Activated CD8-positive, alpha-beta T cell treated with anti-CD3 and anti-CD28 coated beads for 36 hours (primary cell): ENCODE results near the gene ANKRD10. TPM values are rescaled to one million over a fixed set of nuclear protein-coding genes. Genes with fewer than 3 reads are reported as not detected.

Experiments used
- ATAC-seq: fragments of 200-7000 bp; cut with Tn5 transposase; one replicate; pipeline ENCODE4 v1.10.0; 2021; ENCODE audit warnings: mild to moderate bottlenecking, moderate library complexity
- CTCF ChIA-PET: fragments of 350-600 bp; sonication (Branson Sonifier 250); formaldehyde crosslinking; loops from one replicate; lab custom pipeline; 2021; ENCODE audit warnings: antibody characterized with exemption; lab: Charles Lee
- POLR2A ChIA-PET: fragments of 350-600 bp; sonication (Branson Sonifier 250); formaldehyde crosslinking; loops from one replicate; lab custom pipeline; 2021; ENCODE audit warnings: antibody characterized with exemption; lab: Charles Lee
- DNase-seq: peaks from one replicate; pipeline ENCODE4 v3.0.0-alpha.2; 2020
- H3K27ac Mint-ChIP-seq: one replicate; pipeline ENCODE4 v1.8.0; 2021; ENCODE audit warnings: mild to moderate bottlenecking, mixed read lengths
- H3K27me3 Mint-ChIP-seq: one replicate; pipeline ENCODE4 v1.8.0; 2021; ENCODE audit warnings: mixed read lengths
- H3K36me3 Mint-ChIP-seq: one replicate; pipeline ENCODE4 v1.8.0; 2021; ENCODE audit warnings: low read depth, mixed read lengths
- H3K4me1 Mint-ChIP-seq: one replicate; pipeline ENCODE4 v1.8.0; 2021; ENCODE audit warnings: low read depth, mixed read lengths
- H3K4me3 Mint-ChIP-seq: one replicate; pipeline ENCODE4 v1.8.0; 2021; ENCODE audit warnings: mild to moderate bottlenecking, moderate library complexity, mixed read lengths
- H3K9me3 Mint-ChIP-seq: one replicate; pipeline ENCODE4 v1.8.0; 2021; ENCODE audit warnings: mixed read lengths
- intact Hi-C: fragments of 100-400 bp; cut with micrococcal nuclease; formaldehyde crosslinking; loops from one replicate; pipeline ENCODE4 v1.10.0; 2022
- total RNA-seq, 2 experiments: library from RNA; stranded (reverse); gene quantifications; one replicate each; pipeline ENCODE4 v1.2.3, GENCODE V29; 2021
- TF ChIP-seq, protein P1 (sequence below): fragments of 200-600 bp; IDR thresholded peaks from one replicate; pipeline ENCODE4 v1.8.0; 2022; ENCODE audit warnings: antibody characterized with exemption, mild to moderate bottlenecking

Gene ANKRD10
- total RNA-seq, 2 experiments from 2014 or later, result 81.6 to 86.1 TPM

- no peak overlapping the region for H3K4me3 Mint-ChIP-seq
- TF ChIP-seq, protein P1, sequence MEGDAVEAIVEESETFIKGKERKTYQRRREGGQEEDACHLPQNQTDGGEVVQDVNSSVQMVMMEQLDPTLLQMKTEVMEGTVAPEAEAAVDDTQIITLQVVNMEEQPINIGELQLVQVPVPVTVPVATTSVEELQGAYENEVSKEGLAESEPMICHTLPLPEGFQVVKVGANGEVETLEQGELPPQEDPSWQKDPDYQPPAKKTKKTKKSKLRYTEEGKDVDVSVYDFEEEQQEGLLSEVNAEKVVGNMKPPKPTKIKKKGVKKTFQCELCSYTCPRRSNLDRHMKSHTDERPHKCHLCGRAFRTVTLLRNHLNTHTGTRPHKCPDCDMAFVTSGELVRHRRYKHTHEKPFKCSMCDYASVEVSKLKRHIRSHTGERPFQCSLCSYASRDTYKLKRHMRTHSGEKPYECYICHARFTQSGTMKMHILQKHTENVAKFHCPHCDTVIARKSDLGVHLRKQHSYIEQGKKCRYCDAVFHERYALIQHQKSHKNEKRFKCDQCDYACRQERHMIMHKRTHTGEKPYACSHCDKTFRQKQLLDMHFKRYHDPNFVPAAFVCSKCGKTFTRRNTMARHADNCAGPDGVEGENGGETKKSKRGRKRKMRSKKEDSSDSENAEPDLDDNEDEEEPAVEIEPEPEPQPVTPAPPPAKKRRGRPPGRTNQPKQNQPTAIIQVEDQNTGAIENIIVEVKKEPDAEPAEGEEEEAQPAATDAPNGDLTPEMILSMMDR, result no peak
- CTCF ChIA-PET, result no interaction called here
Measured at GRCh38 chr13:110872034-110872767, 42.7 kb downstream of the ANKRD10 start.

GRCh38 chr13:110869805-110870706 lies 44.8 kb downstream of the ANKRD10 start:
- peak; percentile 57 for ATAC-seq
- H3K27me3 Mint-ChIP-seq, result peaks cover 42% of the 10 kb centered on the region

More at GRCh38 chr13:110872034-110872767, 42.7 kb downstream of the ANKRD10 start:
- Mint-ChIP-seq H3K27me3 (peaks cover 29% of the 10 kb centered on the region), H3K4me1 (peaks cover 13% of the 10 kb centered on the region), H3K36me3 (no peaks in the 10 kb centered on the region), H3K27ac (no peak overlapping the region), H3K9me3 (no peaks in the 10 kb centered on the region)
- POLR2A ChIA-PET, result no interaction called here
- no peak for ATAC-seq
- no peak for DNase-seq
- intact Hi-C loops, result no loop called here

GRCh38 chr13:110869231-110869804 lies 45.6 kb downstream of the ANKRD10 start:
- no peak overlapping the region for H3K4me3 Mint-ChIP-seq
- peaks cover 45% of the 10 kb centered on the region for H3K27me3 Mint-ChIP-seq
- no peak overlapping the region for H3K27ac Mint-ChIP-seq
- no peaks in the 10 kb centered on the region for H3K36me3 Mint-ChIP-seq
- DNase-seq, result no peak
- peaks cover 6% of the 10 kb centered on the region for H3K4me1 Mint-ChIP-seq
- no peaks in the 10 kb centered on the region for H3K9me3 Mint-ChIP-seq
- ATAC-seq, result no peak
- intact Hi-C loops, result no loop called here
- TF ChIP-seq, protein P1, result no peak
- ChIA-PET CTCF (no interaction called here), POLR2A (interaction anchor here (0.6 kb wide), 1 partner anchor 35 kb away, joined by 3 read pairs; no protein-coding TSS in a partner anchor)

More at GRCh38 chr13:110869805-110870706, 44.8 kb downstream of the ANKRD10 start:
- CTCF ChIA-PET, result no interaction called here
- Mint-ChIP-seq H3K4me3 (no peak overlapping the region), H3K9me3 (no peaks in the 10 kb centered on the region), H3K27ac (no peak overlapping the region), H3K4me1 (peaks cover 10% of the 10 kb centered on the region), H3K36me3 (no peaks in the 10 kb centered on the region)
- TF ChIP-seq, protein P1, result no peak
- intact Hi-C loops, result no loop called here
- peak; percentile 61 for DNase-seq
- POLR2A ChIA-PET, result interaction anchor here (0.6 to 1.4 kb wide), 2 partner anchors 12 to 34 kb away, joined by 3 to 6 read pairs; no protein-coding TSS in a partner anchor

GRCh38 chr13:110868720-110869119 lies 46.1 kb downstream of the ANKRD10 start:
- CTCF ChIA-PET, result no interaction called here
- Mint-ChIP-seq H3K36me3 (no peaks in the 10 kb centered on the region), H3K27ac (no peak overlapping the region), H3K9me3 (no peaks in the 10 kb centered on the region), H3K27me3 (peaks cover 46% of the 10 kb centered on the region), H3K4me1 (peaks cover 6% of the 10 kb centered on the region), H3K4me3 (no peak overlapping the region)
- TF ChIP-seq, protein P1, result no peak
- POLR2A ChIA-PET, result no interaction called here
- ATAC-seq (no peak), DNase-seq (no peak)
- intact Hi-C loops, result no loop called here
